GM23338 (cell line): ENCODE data around the gene HLCS.

Experiments
- CTCF ChIP-seq, 2 experiments: fragments of 200-600 bp in 1 of 2; sonication (generic) in 1 of 2; conservative IDR thresholded peaks; 2 replicates each; pipeline versions ENCODE4 v1.5.1 to v1.6.1; 2016 to 2017; ENCODE audit warnings: antibody characterized with exemption in 2 of 2, low read depth in 2 of 2, mild to moderate bottlenecking in 2 of 2, moderate library complexity in 1 of 2
- EZH2 ChIP-seq: fragments of 200-600 bp; sonication (generic); IDR thresholded peaks from one replicate; pipeline ENCODE4 v1.8.0; 2017; ENCODE audit warnings: antibody characterized with exemption, mild to moderate bottlenecking, low read depth; ENCODE audit not compliant: unreplicated experiment
- EZH2phosphoT487 ChIP-seq: fragments of 200-600 bp; sonication (generic); IDR thresholded peaks from one replicate; pipeline ENCODE4 v1.8.1; 2018; ENCODE audit warnings: antibody characterized with exemption; ENCODE audit not compliant: unreplicated experiment
- POLR2AphosphoS5 ChIP-seq: IDR thresholded peaks from 2 replicates; pipeline ENCODE4 v1.6.1; 2016; ENCODE audit warnings: antibody characterized with exemption, low read depth
- REST ChIP-seq: IDR thresholded peaks from one replicate; pipeline ENCODE4 v1.6.1; 2018; ENCODE audit warnings: antibody characterized with exemption; ENCODE audit not compliant: unreplicated experiment
- ZNF331 ChIP-seq: fragments of 250-450 bp; sonication (Bioruptor Pico); IDR thresholded peaks from 2 replicates; pipeline ENCODE4 v1.5.0; 2020; ENCODE audit warnings: low read depth, mild to moderate bottlenecking, moderate library complexity

GRCh38 chr21:36974851-36975192 is 8.4 kb upstream of the HLCS start:
- no peak for TF ChIP-seq EZH2
- TF ChIP-seq CTCF (conservative IDR thresholded peaks at IDR 0.05; ENCODE audit: low read depth in 2 of 2) = no peak
- no peak for TF ChIP-seq POLR2AphosphoS5
- no peak for TF ChIP-seq REST
- no peak for TF ChIP-seq EZH2phosphoT487
- TF ChIP-seq ZNF331 (CRISPR knock-in tag) = no peak
